Prostate gland (tissue), 2 donors: ENCODE measurements around the gene B3GALT4.

Experiments used
- CTCF ChIP-seq, 4 experiments: fragments of 200-600 bp in 2 of 4; fragments of 450-650 bp in 2 of 4; sonication (generic) in 2 of 4; IDR thresholded peaks; 1 replicate in 3 of 4; 2 replicates in 1 of 4; pipeline ENCODE4 v1.5.1; 2016 to 2019; ENCODE audit warnings: antibody characterized with exemption in 4 of 4, mild to moderate bottlenecking in 2 of 4, moderate library complexity in 2 of 4
- POLR2A ChIP-seq: fragments of 450-650 bp; IDR thresholded peaks from one replicate; pipeline ENCODE4 v1.6.1; 2016; ENCODE audit warnings: antibody characterized with exemption, mild to moderate bottlenecking

GRCh38 chr6:33318426-33319073 is 41.6 kb downstream of the B3GALT4 start:
- TF ChIP-seq CTCF (IDR thresholded peaks at IDR 0.05) (no peak), POLR2A (no peak)
